ENCODE results near the gene FDXACB1.

GRCh38 chr11:111886844-111887243 lies 7.9 kb upstream of the FDXACB1 start:
- TF ChIP-seq POLR2A (IDR thresholded peaks at IDR 0.05) (no peak), POLR2AphosphoS5 (IDR thresholded peaks at IDR 0.05) (no peak)

All from suprapubic skin (tissue), 4 donors.